Measurements from ENCODE around the gene TCF7L2.
"Not testable (repeated sequence)": the region's sequence is repeated elsewhere in the genome, so short reads cannot be mapped to it uniquely, and the experiment has no call there.

The TCF7L2 gene

DNA sequence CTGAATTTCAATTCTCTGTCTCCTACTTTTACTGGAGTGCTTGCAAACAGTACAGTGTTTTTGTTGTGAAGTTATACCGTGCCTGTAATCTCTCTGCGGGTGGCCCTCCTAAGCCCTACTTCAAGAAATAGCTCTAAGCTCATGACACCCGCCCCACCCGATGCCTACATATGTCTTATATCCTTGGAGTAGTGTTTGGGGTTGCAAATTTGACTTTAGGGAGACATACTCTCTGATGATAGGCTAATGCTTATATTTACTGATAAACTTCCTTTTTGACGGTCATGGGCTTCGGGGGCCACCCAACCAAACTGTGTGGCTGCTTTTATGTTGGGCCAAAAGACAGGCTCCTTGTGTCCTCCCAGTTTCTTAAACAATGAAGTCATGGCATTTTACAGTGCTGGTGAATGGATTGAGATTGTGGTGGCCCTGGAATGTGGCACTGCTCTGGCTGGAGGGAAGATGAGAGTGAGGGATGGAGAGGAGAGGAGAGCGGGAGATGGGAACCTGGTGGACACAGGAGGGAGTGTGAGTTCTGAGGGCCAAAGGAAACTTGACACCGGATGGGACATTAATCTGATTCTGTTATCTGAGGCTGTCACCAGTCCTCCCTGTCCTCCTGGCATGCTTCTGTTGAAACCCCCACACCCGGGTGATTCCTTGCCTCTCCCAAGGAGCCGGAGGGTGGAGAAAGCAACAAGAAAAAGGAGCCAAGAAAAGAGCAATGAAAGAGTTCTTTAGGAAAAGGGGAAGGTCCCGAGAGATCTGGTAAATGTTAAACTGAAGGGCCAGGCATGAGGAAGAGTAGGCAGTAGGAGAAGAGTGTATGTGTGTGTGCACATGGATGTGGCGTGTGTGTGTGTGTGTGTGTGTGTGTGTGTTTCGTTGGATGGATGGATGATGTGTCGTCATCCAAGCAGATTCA lies 113.3 kb downstream of the TCF7L2 start:
- no peaks in the 10 kb centered on the region for H3K27me3 ChIP-seq (ENCODE audit: low read length)
- no peaks in the 10 kb centered on the region for H3K9me3 ChIP-seq (ENCODE audit: insufficient read depth, low read length)
- no peak overlapping the region for H3K4me3 ChIP-seq (ENCODE audit: insufficient read depth, low read length, poor library complexity, severe bottlenecking)
- no peak for TF ChIP-seq CTCF (IDR thresholded peaks at IDR 0.05; ENCODE audit: insufficient read depth, low read length, poor library complexity, severe bottlenecking)
- no peaks in the 10 kb centered on the region for H4K20me1 ChIP-seq (ENCODE audit: low read depth, low read length)
- H3K4me2 ChIP-seq (ENCODE audit: low read depth, low read length, poor library complexity, severe bottlenecking) = no peak overlapping the region
- no peak overlapping the region for H2AFZ ChIP-seq (ENCODE audit: low read depth, low read length, severe bottlenecking)
- H3F3A ChIP-seq (ENCODE audit: insufficient read depth) = no peaks in the 10 kb centered on the region
- H3K27ac ChIP-seq (ENCODE audit: low read depth, low read length) = no peak overlapping the region
- no peak overlapping the region for H3K9ac ChIP-seq (ENCODE audit: low read length)
- H3K79me2 ChIP-seq (ENCODE audit: insufficient read depth, low read length) = no peaks in the 10 kb centered on the region
- no peaks in the 10 kb centered on the region for H3K9me2 ChIP-seq (replicated peaks; ENCODE audit: insufficient read depth, low read length)
- H3K36me3 ChIP-seq (ENCODE audit: low read length) = no peaks in the 10 kb centered on the region

- no peak overlapping the region for H3K9ac ChIP-seq (ENCODE audit: low read length)
- no peak overlapping the region for H3K4me3 ChIP-seq (ENCODE audit: insufficient read depth, low read length, poor library complexity, severe bottlenecking)
- H3K36me3 ChIP-seq (ENCODE audit: low read length) = no peaks in the 10 kb centered on the region
- no peaks in the 10 kb centered on the region for H3K27me3 ChIP-seq (ENCODE audit: low read length)
- no peak overlapping the region for H3K4me2 ChIP-seq (ENCODE audit: low read depth, low read length, poor library complexity, severe bottlenecking)
- no peaks in the 10 kb centered on the region for H3F3A ChIP-seq (ENCODE audit: insufficient read depth)
- no peaks in the 10 kb centered on the region for H3K9me3 ChIP-seq (ENCODE audit: insufficient read depth, low read length)
- H4K20me1 ChIP-seq (ENCODE audit: low read depth, low read length) = no peaks in the 10 kb centered on the region
- H3K79me2 ChIP-seq (ENCODE audit: insufficient read depth, low read length) = no peaks in the 10 kb centered on the region
- H2AFZ ChIP-seq (ENCODE audit: low read depth, low read length, severe bottlenecking) = no peak overlapping the region
- no peaks in the 10 kb centered on the region for H3K9me2 ChIP-seq (replicated peaks; ENCODE audit: insufficient read depth, low read length)
- no peak overlapping the region for H3K27ac ChIP-seq (ENCODE audit: low read depth, low read length)
- TF ChIP-seq CTCF (IDR thresholded peaks at IDR 0.05; ENCODE audit: insufficient read depth, low read length, poor library complexity, severe bottlenecking) (no peak), EZH2phosphoT487 (conservative IDR thresholded peaks at IDR 0.05; ENCODE audit: low read length) (no peak)
Measured at GRCh38 chr10:113064039-113064438, 114.0 kb downstream of the TCF7L2 start.

DNA sequence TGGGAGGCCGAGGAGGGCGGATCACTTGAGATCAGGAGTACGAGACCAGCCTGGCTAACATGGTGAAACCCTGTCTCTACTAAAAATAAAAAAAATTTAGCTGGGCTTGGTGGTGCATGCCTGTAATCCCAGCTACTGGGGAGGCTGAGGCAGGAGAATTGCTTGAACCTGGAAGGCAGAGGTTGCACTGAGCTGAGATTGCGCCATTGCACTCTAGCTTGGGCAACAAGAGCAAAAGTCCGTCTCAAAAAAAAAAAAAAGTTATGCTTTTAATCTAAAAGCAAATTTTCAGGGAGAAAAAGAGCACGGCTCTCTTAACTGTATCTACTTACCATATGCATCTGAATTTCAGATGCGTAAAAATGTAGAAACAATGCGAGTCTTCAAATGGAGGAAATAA lies 116.1 kb downstream of the TCF7L2 start:
- H3K4me2 ChIP-seq (ENCODE audit: low read depth, low read length, poor library complexity, severe bottlenecking); H3K9ac ChIP-seq (ENCODE audit: low read length); H3K9me2 ChIP-seq (replicated peaks; ENCODE audit: insufficient read depth, low read length); H3K27ac ChIP-seq (ENCODE audit: low read depth, low read length); H3K79me2 ChIP-seq (ENCODE audit: insufficient read depth, low read length); H3K4me3 ChIP-seq (ENCODE audit: insufficient read depth, low read length, poor library complexity, severe bottlenecking); H2AFZ ChIP-seq (ENCODE audit: low read depth, low read length, severe bottlenecking); H4K20me1 ChIP-seq (ENCODE audit: low read depth, low read length); H3K36me3 ChIP-seq (ENCODE audit: low read length); H3K9me3 ChIP-seq (ENCODE audit: insufficient read depth, low read length); H3K27me3 ChIP-seq (ENCODE audit: low read length); H3F3A ChIP-seq (ENCODE audit: insufficient read depth): not testable (repeated sequence)

- Histone ChIP-seq H3K4me2 (ENCODE audit: low read depth, low read length, poor library complexity, severe bottlenecking) (no peak overlapping the region), H3K9ac (ENCODE audit: low read length) (no peak overlapping the region), H3K27me3 (ENCODE audit: low read length) (no peaks in the 10 kb centered on the region), H3K27ac (ENCODE audit: low read depth, low read length) (no peak overlapping the region), H3K9me3 (ENCODE audit: insufficient read depth, low read length) (no peaks in the 10 kb centered on the region), H3F3A (ENCODE audit: insufficient read depth) (no peaks in the 10 kb centered on the region), H3K9me2 (replicated peaks; ENCODE audit: insufficient read depth, low read length) (no peaks in the 10 kb centered on the region), H3K4me3 (ENCODE audit: insufficient read depth, low read length, poor library complexity, severe bottlenecking) (no peak overlapping the region), H3K36me3 (ENCODE audit: low read length) (no peaks in the 10 kb centered on the region), H3K79me2 (ENCODE audit: insufficient read depth, low read length) (no peaks in the 10 kb centered on the region), H2AFZ (ENCODE audit: low read depth, low read length, severe bottlenecking) (no peak overlapping the region), H4K20me1 (ENCODE audit: low read depth, low read length) (no peaks in the 10 kb centered on the region)
- TF ChIP-seq CTCF (IDR thresholded peaks at IDR 0.05; ENCODE audit: insufficient read depth, low read length, poor library complexity, severe bottlenecking) (no peak), EZH2phosphoT487 (conservative IDR thresholded peaks at IDR 0.05; ENCODE audit: low read length) (no peak)
Measured at GRCh38 chr10:113066561-113067312, 116.7 kb downstream of the TCF7L2 start.

Measured in SU-DHL-6 (cell line).